Raji (cell line): Measurements from ENCODE around the gene RPL13.

ENCODE experiments used
- POLR2A ChIP-seq: IDR thresholded peaks from 2 replicates; pipeline ENCODE4 v1.6.1; 2011; ENCODE audit warnings: low read depth, low read length, control low read depth; ENCODE audit not compliant: insufficient read depth

Gene RPL13

GRCh38 chr16:89536886-89537548 lies 23.5 kb upstream of the RPL13 start:
- TF ChIP-seq POLR2A = no peak

GRCh38 chr16:89537549-89537925 lies 22.9 kb upstream of the RPL13 start:
- no peak for TF ChIP-seq POLR2A

GRCh38 chr16:89538286-89538685 lies 22.2 kb upstream of the RPL13 start:
- no peak for TF ChIP-seq POLR2A

DNA sequence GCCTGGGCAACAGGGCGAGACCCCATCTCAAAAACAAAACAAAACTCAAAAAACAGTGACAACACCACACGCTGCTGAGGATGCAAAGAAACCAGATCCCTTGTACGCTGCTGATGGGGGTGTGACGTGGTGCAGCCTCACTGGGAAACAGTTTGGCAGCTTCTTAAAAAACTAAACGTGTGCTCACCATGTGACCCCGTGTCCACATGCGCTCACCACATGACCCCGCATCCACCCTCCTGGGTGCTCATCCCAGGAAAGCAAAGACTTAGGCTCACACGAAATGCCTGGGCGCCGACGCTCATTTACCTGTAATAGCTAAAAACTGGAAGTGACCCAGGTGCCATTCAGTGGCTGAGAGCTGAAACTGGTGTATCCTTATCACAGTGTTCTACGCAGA lies 19.9 kb upstream of the RPL13 start:
- TF ChIP-seq POLR2A = no peak

DNA sequence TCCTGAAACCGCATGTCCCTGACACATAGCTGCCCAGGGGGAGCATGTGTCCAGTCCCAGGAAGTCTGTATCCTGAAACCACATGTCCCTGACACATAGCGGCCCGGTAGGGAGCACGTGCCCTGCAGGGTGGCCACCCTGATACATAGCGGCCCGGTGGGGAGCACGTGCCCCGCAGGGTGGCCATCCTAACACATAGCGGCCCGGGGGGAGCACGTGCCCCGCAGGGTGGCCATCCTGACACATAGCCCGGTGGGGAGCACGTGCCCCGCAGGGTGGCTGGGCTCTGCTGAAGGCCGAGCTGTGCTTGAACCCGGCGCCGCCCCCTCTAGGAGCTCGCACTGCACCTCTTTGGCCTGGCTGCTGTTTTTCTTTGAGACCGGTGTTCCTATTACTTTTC lies 18.7 kb upstream of the RPL13 start:
- TF ChIP-seq POLR2A = no peak

- TF ChIP-seq POLR2A = no peak
These were observed 16.4 kb upstream of the RPL13 start for GRCh38 chr16:89544113-89544512.

DNA sequence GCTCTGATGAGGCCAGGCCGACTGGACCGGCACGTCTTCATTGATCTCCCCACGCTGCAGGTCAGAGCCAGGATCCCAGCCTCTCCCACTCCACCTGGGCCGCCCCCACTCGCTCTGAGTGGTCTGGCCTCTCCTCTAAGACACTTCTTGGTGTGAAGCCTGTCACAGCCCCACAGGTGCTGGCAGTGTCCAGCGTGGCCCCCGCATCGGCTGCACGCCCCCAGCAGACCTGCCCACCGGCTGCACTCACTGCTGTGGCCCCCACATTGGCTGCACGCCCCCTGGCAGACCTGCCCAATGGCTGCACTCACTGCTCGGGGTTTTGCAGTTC lies 15.8 kb upstream of the RPL13 start:
- no peak for TF ChIP-seq POLR2A

DNA sequence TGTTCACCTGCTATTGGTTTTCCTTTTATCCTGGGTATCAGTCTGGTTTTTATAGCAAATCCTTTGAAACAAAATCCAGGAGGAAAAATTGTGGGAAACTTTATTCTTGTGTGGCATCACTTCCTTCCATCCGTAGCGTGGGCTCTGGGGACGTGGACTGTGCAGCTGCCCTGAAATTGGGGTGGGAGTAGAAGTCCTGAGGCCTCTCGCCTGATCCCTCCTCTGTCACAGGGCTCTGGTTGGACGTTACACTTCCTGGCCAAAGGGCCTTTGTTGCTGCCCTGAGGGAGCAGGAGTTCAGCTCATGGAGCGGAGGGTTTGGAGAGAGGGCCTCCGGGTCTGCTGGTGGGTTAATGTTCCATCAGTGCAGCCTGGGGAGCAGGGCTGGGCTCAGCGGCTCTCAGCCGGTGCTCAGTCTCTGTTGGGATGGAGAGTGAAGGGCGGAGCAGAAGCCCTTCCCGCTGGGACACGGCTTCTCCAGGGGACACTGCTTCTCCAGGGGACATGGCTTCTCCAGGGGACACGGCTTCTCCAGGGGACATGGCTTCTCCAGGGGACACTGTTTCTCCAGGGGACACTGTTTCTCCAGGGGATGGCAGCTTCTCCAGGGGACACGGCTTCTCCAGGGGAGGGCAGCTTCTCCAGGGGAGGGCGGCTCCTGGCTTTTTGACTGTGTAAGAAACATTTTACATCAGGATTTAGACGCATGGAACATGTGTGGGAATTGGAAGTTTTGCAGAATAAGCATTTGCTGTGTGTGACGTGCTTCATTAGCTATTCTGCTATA lies 15.2 kb upstream of the RPL13 start:
- TF ChIP-seq POLR2A = no peak

- no peak for TF ChIP-seq POLR2A
These were observed 14.5 kb upstream of the RPL13 start for GRCh38 chr16:89545831-89546574.

DNA sequence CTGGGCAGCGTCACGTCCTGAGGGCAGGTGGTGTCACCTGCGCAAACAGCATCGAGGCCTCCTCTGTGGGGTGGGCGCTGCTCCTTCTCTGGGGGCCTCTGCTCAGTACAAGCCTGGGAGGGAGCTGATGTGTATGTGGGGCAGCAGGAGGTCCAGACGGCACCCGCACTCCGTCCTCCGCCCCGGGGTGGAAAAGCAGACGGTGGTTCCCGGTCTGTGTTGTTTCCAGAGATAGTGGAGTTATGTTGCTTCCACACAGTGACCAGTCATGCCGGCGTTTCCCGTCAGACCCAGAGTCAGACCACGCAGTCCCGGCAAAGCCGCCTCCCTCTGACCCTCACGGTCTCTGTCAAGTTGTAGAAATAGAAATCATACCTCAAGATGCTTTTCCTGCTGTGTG lies 13.7 kb upstream of the RPL13 start:
- TF ChIP-seq POLR2A = no peak

GRCh38 chr16:89547291-89547690 lies 13.2 kb upstream of the RPL13 start:
- no peak for TF ChIP-seq POLR2A

GRCh38 chr16:89547860-89548259 lies 12.6 kb upstream of the RPL13 start:
- TF ChIP-seq POLR2A = no peak

- TF ChIP-seq POLR2A = no peak
These were observed 12.0 kb upstream of the RPL13 start for GRCh38 chr16:89548344-89549006.

- no peak for TF ChIP-seq POLR2A
These were observed 11.3 kb upstream of the RPL13 start for GRCh38 chr16:89549007-89549700.

DNA sequence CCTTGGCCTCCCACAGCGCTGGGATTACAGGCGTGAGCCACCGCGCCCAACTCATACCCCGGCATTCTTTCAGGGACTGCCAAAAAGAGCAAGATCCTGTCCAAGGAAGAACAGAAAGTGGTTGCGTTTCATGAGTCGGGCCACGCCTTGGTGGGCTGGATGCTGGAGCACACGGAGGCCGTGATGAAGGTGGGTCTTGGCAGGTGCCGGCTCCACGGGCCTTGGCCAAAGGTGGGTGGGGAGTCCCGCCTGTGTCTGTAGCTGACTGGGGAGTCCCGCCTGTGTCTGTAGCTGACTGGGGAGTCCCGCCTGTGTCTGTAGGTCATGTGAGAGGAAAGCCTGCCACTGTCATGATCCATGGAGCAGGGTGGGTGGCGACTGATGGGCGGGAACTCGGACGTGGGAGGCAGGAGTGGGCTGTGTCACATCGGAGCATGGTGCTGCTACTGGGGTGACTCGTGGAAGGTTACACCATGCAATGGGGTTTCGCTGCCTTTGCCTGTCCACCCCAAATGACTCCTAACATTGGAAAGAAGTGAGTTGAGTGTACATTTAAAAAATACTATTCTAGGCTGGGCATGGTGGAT lies 10.0 kb upstream of the RPL13 start:
- no peak for TF ChIP-seq POLR2A
